Cardiac muscle cell (in vitro differentiated cells and primary cell): ENCODE results near the gene KCNN3. TPM values are rescaled to one million over a fixed set of nuclear protein-coding genes. Genes with fewer than 3 reads are reported as not detected.

Experiments
- DNase-seq, 2 donors: peaks; one replicate each; pipeline versions ENCODE4 v3.0.0 to v3.0.0-alpha.2; 2010 to 2017; ENCODE audit warnings: low read depth in 1 of 2, low spot score in 1 of 2
- H3K27ac ChIP-seq: fragments of 200-600 bp; sonication (generic); 2 replicates; pipeline ENCODE4 v1.5.1; 2016
- H3K27me3 ChIP-seq: fragments of 200-600 bp; sonication (generic); 2 replicates; pipeline ENCODE4 v1.6.0; 2016; ENCODE audit warnings: control low read depth
- H3K36me3 ChIP-seq: fragments of 200-600 bp; sonication (generic); 2 replicates; pipeline ENCODE4 v1.5.1; 2016; ENCODE audit warnings: control low read depth
- H3K4me1 ChIP-seq: fragments of 200-600 bp; sonication (generic); 2 replicates; pipeline ENCODE4 v1.8.1; 2017; ENCODE audit warnings: low read depth, mild to moderate bottlenecking, mixed run types
- H3K4me3 ChIP-seq: fragments of 200-600 bp; sonication (generic); 2 replicates; pipeline ENCODE4 v1.5.1; 2016; ENCODE audit warnings: mild to moderate bottlenecking
- H3K9me3 ChIP-seq: fragments of 200-600 bp; sonication (generic); 2 replicates; pipeline ENCODE4 v1.5.1; 2017; ENCODE audit warnings: low read depth, mild to moderate bottlenecking, control low read depth
- CTCF ChIP-seq: IDR thresholded peaks from 2 replicates; pipeline ENCODE4 v1.5.1; 2012; ENCODE audit warnings: low read depth, mild to moderate bottlenecking, low read length
- polyA plus RNA-seq: library from polyadenylated mRNA; unstranded; fragments of >200 nt; fragmentation: Nextera tagmentation; extraction: Ambion mirVana; gene quantifications from 2 replicates; pipeline ENCODE4 v1.2.1, GENCODE V29; 2016
- total RNA-seq: library from RNA; depleted of rRNA; stranded (reverse); fragments of >200 nt; gene quantifications from 2 replicates; pipeline ENCODE4 v1.2.3, GENCODE V29; 2016

Gene KCNN3
- total and polyA plus RNA-seq, 2 experiments from 2014 or later = 1.5 to 2.9 TPM

DNA sequence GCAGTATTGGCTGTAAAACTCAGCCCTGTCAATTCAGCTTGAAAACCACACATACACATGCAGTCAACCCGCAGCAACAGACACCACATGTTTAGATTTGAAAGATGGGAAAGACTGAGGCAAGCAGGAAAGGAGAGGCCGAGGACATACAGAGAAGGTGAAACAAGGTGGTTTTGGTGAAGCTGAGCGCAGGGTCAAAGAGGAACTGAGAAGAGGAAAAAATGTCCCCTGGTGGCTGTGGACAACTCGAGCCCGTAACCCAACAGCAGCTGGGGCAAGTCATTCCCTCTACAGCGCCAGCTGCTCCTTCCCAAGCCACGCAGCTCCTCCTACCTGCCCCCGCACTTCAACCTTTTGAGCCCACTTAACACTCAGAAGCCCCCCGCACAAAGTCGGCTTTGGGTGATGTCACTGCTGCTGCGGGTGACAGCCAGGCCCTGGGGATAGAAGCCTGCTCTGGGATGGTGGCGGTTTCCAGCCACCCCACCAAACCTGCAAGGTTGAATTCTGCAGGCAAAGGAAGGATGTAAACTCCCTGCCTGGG lies 63.0 kb downstream of the KCNN3 start:
- H3K36me3 ChIP-seq = no peaks in the 10 kb centered on the region
- DNase-seq = no peak
- no peak overlapping the region for H3K27ac ChIP-seq
- no peaks in the 10 kb centered on the region for H3K27me3 ChIP-seq
- no peak for TF ChIP-seq CTCF
- no peak overlapping the region for H3K4me3 ChIP-seq
- peaks cover 6% of the 10 kb centered on the region for H3K4me1 ChIP-seq
- no peaks in the 10 kb centered on the region for H3K9me3 ChIP-seq

DNA sequence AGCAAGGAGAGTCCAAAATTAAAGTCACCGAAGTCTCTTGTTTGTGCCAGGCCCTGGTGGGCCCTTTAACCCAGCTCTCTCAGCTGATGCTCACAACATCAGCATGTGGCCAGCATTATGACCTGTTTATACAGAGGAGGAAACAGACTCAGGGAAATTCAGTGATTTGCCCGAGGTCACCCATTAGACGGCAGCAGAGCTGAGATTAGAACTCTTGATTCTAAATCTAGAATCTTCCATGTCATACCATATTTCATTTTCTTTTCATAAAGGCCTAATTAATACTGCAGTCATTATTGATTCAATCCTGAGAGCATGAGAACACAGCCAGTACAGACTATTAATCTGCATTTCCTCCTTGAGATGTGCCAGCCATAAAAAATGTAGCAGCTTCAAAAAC lies 63.7 kb downstream of the KCNN3 start:
- Histone ChIP-seq H3K27ac (no peak overlapping the region), H3K27me3 (no peaks in the 10 kb centered on the region), H3K36me3 (no peaks in the 10 kb centered on the region), H3K4me1 (peaks cover 6% of the 10 kb centered on the region), H3K9me3 (no peaks in the 10 kb centered on the region), H3K4me3 (no peak overlapping the region)
- no peak for DNase-seq
- no peak for TF ChIP-seq CTCF

DNA sequence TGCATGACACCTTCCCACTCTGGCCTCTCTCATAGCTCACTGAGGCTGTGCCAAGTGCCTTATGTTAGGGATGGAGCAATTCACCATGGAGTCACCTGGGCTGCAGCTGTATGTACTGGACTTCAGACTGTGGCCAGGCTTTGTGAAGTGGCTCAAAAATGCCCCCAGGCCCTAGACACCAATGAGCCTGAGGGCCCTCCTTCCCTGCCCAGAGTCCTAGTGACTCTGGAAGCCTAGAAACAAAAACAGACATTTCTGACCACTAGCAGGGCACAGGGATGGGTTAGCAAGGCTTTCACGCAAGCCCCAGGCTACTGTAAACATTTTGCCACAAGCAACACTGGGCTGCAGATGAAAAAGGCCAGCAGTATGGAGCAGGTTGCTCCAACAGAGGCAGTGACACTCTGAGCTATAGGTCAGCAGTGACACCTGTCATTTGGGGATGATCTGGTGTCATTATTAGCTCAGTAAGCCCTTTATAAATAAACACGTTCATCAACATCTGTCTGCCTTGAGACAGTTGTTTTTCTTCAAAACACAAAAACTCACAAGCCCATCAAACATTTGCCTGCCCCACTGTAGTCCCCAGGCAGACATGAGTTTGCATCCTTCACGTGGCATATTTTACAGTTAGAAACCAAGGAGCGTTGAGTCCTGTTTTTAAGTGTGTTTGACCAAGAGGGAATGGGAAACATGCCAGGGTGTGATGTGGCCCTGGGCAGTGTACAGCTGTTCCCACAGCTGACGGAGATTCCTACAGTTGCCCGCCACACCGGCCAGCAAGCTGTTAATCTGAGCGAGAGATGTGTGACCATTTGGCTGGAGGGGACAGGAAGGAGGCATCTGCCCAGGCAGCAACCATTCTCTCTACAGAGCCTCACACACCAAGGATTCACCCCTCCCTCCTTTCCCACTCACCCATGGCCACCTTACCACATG lies 66.8 kb downstream of the KCNN3 start:
- no peak for DNase-seq
- H3K27me3 ChIP-seq = no peaks in the 10 kb centered on the region
- no peaks in the 10 kb centered on the region for H3K36me3 ChIP-seq
- H3K27ac ChIP-seq = no peak overlapping the region
- no peak for TF ChIP-seq CTCF
- H3K9me3 ChIP-seq = no peaks in the 10 kb centered on the region
- H3K4me3 ChIP-seq = no peak overlapping the region
- H3K4me1 ChIP-seq = peaks cover 5% of the 10 kb centered on the region

- H3K9me3 ChIP-seq = no peaks in the 10 kb centered on the region
- H3K4me3 ChIP-seq = no peak overlapping the region
- no peaks in the 10 kb centered on the region for H3K27me3 ChIP-seq
- no peaks in the 10 kb centered on the region for H3K4me1 ChIP-seq
- H3K27ac ChIP-seq = no peak overlapping the region
- no peaks in the 10 kb centered on the region for H3K36me3 ChIP-seq
- no peak for TF ChIP-seq CTCF
- DNase-seq = no peak
Observed at GRCh38 chr1:154802336-154802969, 67.6 kb downstream of the KCNN3 start.

- TF ChIP-seq CTCF = no peak
- H3K9me3 ChIP-seq = no peaks in the 10 kb centered on the region
- no peaks in the 10 kb centered on the region for H3K36me3 ChIP-seq
- H3K4me1 ChIP-seq = no peaks in the 10 kb centered on the region
- no peaks in the 10 kb centered on the region for H3K27me3 ChIP-seq
- no peak for DNase-seq
- H3K27ac ChIP-seq = no peak overlapping the region
- no peak overlapping the region for H3K4me3 ChIP-seq
Observed at GRCh38 chr1:154801234-154802011, 68.7 kb downstream of the KCNN3 start.
